Prostate gland (tissue), 2 donors: Measurements from ENCODE around the gene WNT2. TPM values are rescaled to one million over a fixed set of nuclear protein-coding genes. Genes with fewer than 3 reads are reported as not detected.
"Not testable (repeated sequence)": the region's sequence is repeated elsewhere in the genome, so short reads cannot be mapped to it uniquely, and the experiment has no call there.

ENCODE experiments used
- DNase-seq: peaks from one replicate; pipeline ENCODE4 v3.0.0-alpha.2; 2019; ENCODE audit warnings: low spot score
- H3K27ac ChIP-seq, 2 donors: fragments of 200-600 bp; sonication (generic); 2 replicates each; pipeline ENCODE4 v1.5.1; 2017 to 2019
- H3K27me3 ChIP-seq: fragments of 200-600 bp; sonication (generic); replicated peaks from 2 replicates; pipeline ENCODE4 v1.5.1; 2019; ENCODE audit not compliant: insufficient read depth
- H3K36me3 ChIP-seq, 2 donors: fragments of 200-600 bp; sonication (generic); 1 replicate in 1 of 2; 2 replicates in 1 of 2; pipeline versions ENCODE4 v1.5.1 to v1.8.1; 2017 to 2019
- H3K4me1 ChIP-seq: fragments of 200-600 bp; sonication (generic); replicated peaks from 2 replicates; pipeline ENCODE4 v1.5.1; 2019
- H3K4me3 ChIP-seq, 2 donors: fragments of 200-600 bp; sonication (generic); 2 replicates each; pipeline ENCODE4 v1.5.1; 2017 to 2019
- H3K9me3 ChIP-seq: fragments of 200-600 bp; sonication (generic); 2 replicates; pipeline ENCODE4 v1.5.1; 2017
- POLR2A ChIP-seq: fragments of 450-650 bp; IDR thresholded peaks from one replicate; pipeline ENCODE4 v1.6.1; 2016; ENCODE audit warnings: antibody characterized with exemption, mild to moderate bottlenecking
- POLR2AphosphoS5 ChIP-seq: sonication (generic); formaldehyde crosslinking; IDR thresholded peaks from one replicate; pipeline ENCODE4 v1.6.1; 2017; ENCODE audit warnings: antibody characterized with exemption
- WGBS: methylation state at CpG from one replicate; pipeline ENCODE4 v1.1.5; 2018; 5-methylcytosine and 5-hydroxymethylcytosine counted together
- intact Hi-C: fragments of 100-400 bp; cut with DNase I; formaldehyde crosslinking; loops from one replicate; pipeline ENCODE4 v1.14.2; 2022
- total RNA-seq, 2 donors: library from RNA; depleted of rRNA; stranded (reverse); fragments of >200 nt; gene quantifications; one replicate each; pipeline ENCODE4 v1.1.0, GENCODE V29; 2016
- TF ChIP-seq, protein P1 (sequence below), 4 experiments: fragments of 200-600 bp in 2 of 4; fragments of 450-650 bp in 2 of 4; sonication (generic) in 2 of 4; IDR thresholded peaks; 1 replicate in 3 of 4; 2 replicates in 1 of 4; pipeline ENCODE4 v1.5.1; 2016 to 2019; ENCODE audit warnings: antibody characterized with exemption in 4 of 4, mild to moderate bottlenecking in 2 of 4, moderate library complexity in 2 of 4

The WNT2 gene
- total RNA-seq, 2 donors from 2014 or later = 1.1 to 2.3 TPM

DNA sequence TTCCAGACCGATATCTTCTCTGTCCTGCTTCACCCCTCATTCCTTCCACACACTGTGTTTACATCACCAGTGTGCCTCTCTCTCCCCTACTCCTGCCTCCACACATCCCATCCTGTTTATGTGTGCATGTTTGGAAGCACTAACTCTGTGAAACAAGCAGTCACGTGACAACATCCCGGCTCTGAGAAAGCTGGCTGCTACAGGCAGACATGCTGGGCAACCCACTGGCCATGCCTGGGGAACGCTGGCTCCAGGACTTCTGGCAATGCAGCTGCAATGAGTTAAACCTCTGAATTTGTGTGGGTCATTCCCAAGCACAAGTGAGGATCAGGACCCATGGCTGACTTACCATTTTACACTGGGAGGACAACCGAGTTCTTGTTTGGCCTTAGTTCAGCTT lies 74.0 kb downstream of the WNT2 start:
- Histone ChIP-seq H3K4me1 (no peaks in the 10 kb centered on the region), H3K27ac (no peak overlapping the region), H3K4me3 (no peak overlapping the region), H3K9me3 (no peaks in the 10 kb centered on the region), H3K27me3 (no peaks in the 10 kb centered on the region), H3K36me3 (no peaks in the 10 kb centered on the region)
- intact Hi-C loops = no loop called here
- DNase-seq = no peak
- 62% methylated on average over 5 of the region's 5 CpGs for WGBS
- TF ChIP-seq POLR2A (no peak), POLR2AphosphoS5 (no peak)
- TF ChIP-seq, protein P1, sequence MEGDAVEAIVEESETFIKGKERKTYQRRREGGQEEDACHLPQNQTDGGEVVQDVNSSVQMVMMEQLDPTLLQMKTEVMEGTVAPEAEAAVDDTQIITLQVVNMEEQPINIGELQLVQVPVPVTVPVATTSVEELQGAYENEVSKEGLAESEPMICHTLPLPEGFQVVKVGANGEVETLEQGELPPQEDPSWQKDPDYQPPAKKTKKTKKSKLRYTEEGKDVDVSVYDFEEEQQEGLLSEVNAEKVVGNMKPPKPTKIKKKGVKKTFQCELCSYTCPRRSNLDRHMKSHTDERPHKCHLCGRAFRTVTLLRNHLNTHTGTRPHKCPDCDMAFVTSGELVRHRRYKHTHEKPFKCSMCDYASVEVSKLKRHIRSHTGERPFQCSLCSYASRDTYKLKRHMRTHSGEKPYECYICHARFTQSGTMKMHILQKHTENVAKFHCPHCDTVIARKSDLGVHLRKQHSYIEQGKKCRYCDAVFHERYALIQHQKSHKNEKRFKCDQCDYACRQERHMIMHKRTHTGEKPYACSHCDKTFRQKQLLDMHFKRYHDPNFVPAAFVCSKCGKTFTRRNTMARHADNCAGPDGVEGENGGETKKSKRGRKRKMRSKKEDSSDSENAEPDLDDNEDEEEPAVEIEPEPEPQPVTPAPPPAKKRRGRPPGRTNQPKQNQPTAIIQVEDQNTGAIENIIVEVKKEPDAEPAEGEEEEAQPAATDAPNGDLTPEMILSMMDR (IDR thresholded peaks at IDR 0.05) = no peak

DNA sequence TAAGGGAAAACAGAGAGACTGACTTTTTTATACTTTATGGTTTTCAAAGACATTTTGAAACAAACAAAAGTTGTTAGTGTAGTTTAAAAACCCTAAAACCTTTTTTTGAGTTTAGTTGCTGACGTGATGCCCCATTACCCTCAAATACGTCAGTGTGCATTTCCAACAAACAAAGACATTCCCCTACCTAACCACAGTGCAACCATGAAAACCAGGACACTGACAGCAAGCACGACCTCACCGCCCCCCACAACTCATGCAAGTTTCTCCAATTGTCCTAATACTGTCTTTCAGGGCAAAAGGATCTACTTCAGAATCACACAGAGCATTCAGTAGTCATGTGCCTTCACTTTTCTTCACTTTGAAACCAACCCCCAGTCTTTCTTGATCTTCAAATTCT lies 75.0 kb downstream of the WNT2 start:
- intact Hi-C loops = no loop called here
- 80% methylated on average over 4 of the region's 4 CpGs for WGBS
- H3K9me3 ChIP-seq = no peaks in the 10 kb centered on the region
- no peaks in the 10 kb centered on the region for H3K27me3 ChIP-seq
- no peaks in the 10 kb centered on the region for H3K4me1 ChIP-seq
- DNase-seq = no peak
- no peak overlapping the region for H3K27ac ChIP-seq
- no peak for TF ChIP-seq POLR2AphosphoS5
- no peak for TF ChIP-seq POLR2A
- TF ChIP-seq, protein P1 (IDR thresholded peaks at IDR 0.05) = no peak
- no peak overlapping the region for H3K4me3 ChIP-seq
- H3K36me3 ChIP-seq = no peaks in the 10 kb centered on the region

DNA sequence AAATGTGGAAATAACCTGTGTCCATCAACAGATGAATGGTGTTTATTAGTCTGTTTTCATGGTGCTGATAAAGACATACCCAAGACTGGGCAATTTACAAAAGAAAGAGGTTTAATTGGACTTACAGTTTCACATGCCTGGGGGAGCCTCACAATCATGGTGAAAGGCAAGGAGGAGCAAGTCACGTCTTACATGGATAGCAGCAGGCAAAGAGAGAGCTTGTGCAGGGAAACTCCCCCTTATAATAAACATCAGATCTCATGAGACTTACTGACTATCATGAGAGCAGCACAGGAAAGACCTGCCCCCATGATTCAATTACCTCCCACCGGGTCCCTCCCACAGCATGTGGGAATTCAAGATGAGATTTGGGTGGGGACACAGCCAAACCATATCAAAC lies 77.2 kb downstream of the WNT2 start:
- intact Hi-C loops, H3K4me3 ChIP-seq, H3K4me1 ChIP-seq, H3K27ac ChIP-seq, DNase-seq, H3K27me3 ChIP-seq, H3K36me3 ChIP-seq, H3K9me3 ChIP-seq: not testable (repeated sequence)
- WGBS = 90% methylated on average over 2 of the region's 2 CpGs

DNA sequence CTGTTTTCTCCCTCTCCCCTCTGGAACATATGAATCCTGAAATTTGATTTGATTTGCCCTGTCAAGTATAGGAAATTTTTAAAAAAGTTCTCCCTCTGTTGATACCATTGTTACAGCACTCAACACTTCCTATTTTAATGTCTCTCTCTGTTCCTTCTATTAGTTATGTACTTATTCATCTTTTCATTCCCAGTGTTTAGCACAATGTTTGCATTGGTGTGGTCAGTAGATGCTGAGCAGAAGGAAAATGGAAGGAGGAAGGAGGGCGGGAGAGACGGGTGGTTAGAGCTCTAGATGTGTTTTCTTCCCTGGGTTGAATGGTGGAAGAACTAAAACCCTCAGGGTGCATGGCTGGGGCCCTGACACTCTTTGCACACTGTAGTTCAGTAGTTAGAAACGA lies 79.5 kb downstream of the WNT2 start:
- Histone ChIP-seq H3K4me3 (no peak overlapping the region), H3K9me3 (no peaks in the 10 kb centered on the region), H3K27ac (no peak overlapping the region), H3K27me3 (no peaks in the 10 kb centered on the region), H3K36me3 (no peaks in the 10 kb centered on the region), H3K4me1 (no peaks in the 10 kb centered on the region)
- intact Hi-C loops = no loop called here
- 88% methylated on average over 3 of the region's 3 CpGs for WGBS
- TF ChIP-seq POLR2A (no peak), POLR2AphosphoS5 (no peak)
- TF ChIP-seq, protein P1 (IDR thresholded peaks at IDR 0.05) = no peak
- DNase-seq = no peak

- no peak for TF ChIP-seq POLR2AphosphoS5
- Histone ChIP-seq H3K36me3 (no peaks in the 10 kb centered on the region), H3K4me3 (no peak overlapping the region), H3K4me1 (no peaks in the 10 kb centered on the region), H3K27me3 (no peaks in the 10 kb centered on the region), H3K9me3 (no peaks in the 10 kb centered on the region), H3K27ac (no peak overlapping the region)
- WGBS = 91% methylated on average over 4 of the region's 4 CpGs
- DNase-seq = no peak
- intact Hi-C loops = no loop called here
These were observed 81.8 kb downstream of the WNT2 start for GRCh38 chr7:117241088-117241487.

- Histone ChIP-seq H3K4me1 (no peaks in the 10 kb centered on the region), H3K4me3 (no peak overlapping the region), H3K27me3 (no peaks in the 10 kb centered on the region), H3K9me3 (no peaks in the 10 kb centered on the region), H3K36me3 (no peaks in the 10 kb centered on the region), H3K27ac (no peak overlapping the region)
- DNase-seq = no peak
- 90% methylated on average over 7 of the region's 7 CpGs for WGBS
- TF ChIP-seq POLR2AphosphoS5 (no peak), POLR2A (no peak)
- TF ChIP-seq, protein P1 (IDR thresholded peaks at IDR 0.05) = no peak
- intact Hi-C loops = no loop called here
These were observed 83.9 kb downstream of the WNT2 start for GRCh38 chr7:117238937-117239336.
